Spleen (tissue), 11 donors: ENCODE results near the gene BRAF. TPM values are rescaled to one million over a fixed set of nuclear protein-coding genes. Genes with fewer than 3 reads are reported as not detected.

Experiments used
- DNase-seq: peaks from one replicate; pipeline ENCODE4 v3.0.0-alpha.2; 2020
- H3K27ac ChIP-seq, 8 donors: fragments of 200-600 bp; sonication (generic) in 7 of 8; 1 replicate in 4 of 8; 2 replicates in 4 of 8; pipeline versions ENCODE4 v1.5.0 to v1.8.0; 2016 to 2021; ENCODE audit warnings: inconsistent platforms in 4 of 8, mild to moderate bottlenecking in 4 of 8, moderate library complexity in 1 of 8
- H3K27me3 ChIP-seq, 7 donors: fragments of 200-600 bp; sonication (generic) in 6 of 7; replicated peaks in 1 of 7; 1 replicate in 4 of 7; 2 replicates in 3 of 7; pipeline versions ENCODE4 v1.5.0 to v1.8.0; 2016 to 2021; ENCODE audit warnings: inconsistent platforms in 3 of 7, mild to moderate bottlenecking in 1 of 7
- H3K36me3 ChIP-seq, 6 donors: fragments of 200-600 bp; sonication (generic) in 5 of 6; 1 replicate in 4 of 6; 2 replicates in 2 of 6; pipeline versions ENCODE4 v1.5.0 to v1.8.0; 2016 to 2021; ENCODE audit warnings: inconsistent platforms in 2 of 6
- H3K4me1 ChIP-seq, 6 donors: fragments of 200-600 bp; sonication (generic) in 5 of 6; 1 replicate in 3 of 6; 2 replicates in 3 of 6; pipeline versions ENCODE4 v1.5.0 to v1.8.0; 2016 to 2021; ENCODE audit warnings: inconsistent platforms in 3 of 6
- H3K4me3 ChIP-seq, 8 donors: fragments of 200-600 bp; sonication (generic) in 7 of 8; 1 replicate in 4 of 8; 2 replicates in 4 of 8; pipeline versions ENCODE4 v1.5.0 to v1.8.0; 2016 to 2021; ENCODE audit warnings: inconsistent platforms in 4 of 8, mild to moderate bottlenecking in 4 of 8, moderate library complexity in 2 of 8
- H3K9me3 ChIP-seq, 8 donors: fragments of 200-600 bp; sonication (generic) in 7 of 8; 1 replicate in 4 of 8; 2 replicates in 4 of 8; pipeline versions ENCODE4 v1.5.0 to v1.8.0; 2016 to 2021; ENCODE audit warnings: inconsistent platforms in 4 of 8
- POLR2A ChIP-seq, 3 donors: fragments of 450-650 bp; IDR thresholded peaks; one replicate each; pipeline ENCODE4 v1.5.1; 2017; ENCODE audit warnings: antibody characterized with exemption in 3 of 3, mild to moderate bottlenecking in 1 of 3
- POLR2AphosphoS5 ChIP-seq, 3 donors: sonication (generic); formaldehyde crosslinking; IDR thresholded peaks; one replicate each; pipeline ENCODE4 v1.5.1; 2017; ENCODE audit warnings: antibody characterized with exemption in 3 of 3
- WGBS, 5 donors: extraction: QIAGEN DNeasy Blood & Tissue Kit in 3 of 5; methylation state at CpG; one replicate each; pipeline versions ENCODE4 v1.1.5 to v1.1.7; 2013 to 2018; 5-methylcytosine and 5-hydroxymethylcytosine counted together
- intact Hi-C: fragments of 100-400 bp; cut with DNase I; formaldehyde crosslinking; loops from one replicate; pipeline ENCODE4 v1.15.0; 2023; ENCODE audit warnings: low total_unique reads
- polyA plus RNA-seq, 3 donors: library from polyadenylated mRNA; stranded (reverse); fragments of 200-250 nt; gene quantifications; one replicate each; pipeline ENCODE4 v1.2.1, GENCODE V29; 2013
- total RNA-seq, 7 donors: library from RNA; depleted of rRNA in 3 of 7; stranded (reverse); fragments of >200 nt in 3 of 7; fragmentation: NEBNext Ultra II Directional in 4 of 7; extraction: Animal tissue kit (Norgen Biotek cat#: 25700) in 4 of 7; gene quantifications; one replicate each; pipeline versions ENCODE4 v1.1.0 to v1.2.1, GENCODE V29; 2016 to 2021
- TF ChIP-seq, protein P1 (sequence below), 11 experiments: fragments of 200-600 bp in 7 of 11; fragments of 450-650 bp in 4 of 11; sonication (generic) in 4 of 11; IDR thresholded peaks in 8 of 11; conservative IDR thresholded peaks in 3 of 11; 1 replicate in 7 of 11; 2 replicates in 4 of 11; pipeline versions ENCODE4 v1.4.0 to v1.8.0; 2016 to 2021; ENCODE audit warnings: antibody characterized with exemption in 11 of 11, inconsistent platforms in 4 of 11, mild to moderate bottlenecking in 1 of 11
- donor health status: healthy with polysubstance abuse.
- donor health status: DM: no; HTN: no; CAD: no; lungs with moderate emphysema.
- donor health status: DM: no; HTN: no; CAD: no.
- donor health status: Bipolar disorder and iron deficiency.
- donor health status: healthy.
- donor health status: DM: no; HTN: no; CAD: no.
- donor health status: DM: yes; HTN: yes; CAD: no.

Gene BRAF
- total and polyA plus RNA-seq, 10 donors, result 4.3 to 82.7 (median 49.3) TPM

DNA sequence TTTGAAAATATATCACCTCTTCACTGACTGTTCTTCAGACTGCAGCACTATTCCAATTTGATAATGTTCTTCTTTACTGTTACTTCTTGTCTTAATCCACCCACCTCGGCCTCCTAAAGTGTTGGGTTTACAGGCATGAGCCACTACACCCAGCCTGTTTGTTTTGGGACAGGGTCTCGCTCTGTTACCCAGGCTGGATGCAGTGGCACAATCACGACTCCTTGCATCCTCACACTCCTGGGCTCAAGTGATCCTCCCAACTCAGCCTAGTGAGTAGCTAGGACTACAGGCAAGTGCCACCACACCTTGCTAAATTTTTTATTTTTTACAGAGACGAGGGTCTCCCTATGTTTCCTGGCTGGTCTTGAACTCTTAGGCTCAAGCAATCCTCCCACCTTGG, 150.4 kb downstream of the BRAF start:
- peaks cover 0 to 100% (median 53%) of the 10 kb centered on the region in 6 donors for H3K36me3 ChIP-seq
- no peaks in the 10 kb centered on the region for H3K27me3 ChIP-seq
- no peaks in the 10 kb centered on the region for H3K9me3 ChIP-seq
- DNase-seq, result no peak
- H3K4me1 ChIP-seq, result no peaks in the 10 kb centered on the region
- H3K27ac ChIP-seq, result no peak overlapping the region
- TF ChIP-seq, protein P1, sequence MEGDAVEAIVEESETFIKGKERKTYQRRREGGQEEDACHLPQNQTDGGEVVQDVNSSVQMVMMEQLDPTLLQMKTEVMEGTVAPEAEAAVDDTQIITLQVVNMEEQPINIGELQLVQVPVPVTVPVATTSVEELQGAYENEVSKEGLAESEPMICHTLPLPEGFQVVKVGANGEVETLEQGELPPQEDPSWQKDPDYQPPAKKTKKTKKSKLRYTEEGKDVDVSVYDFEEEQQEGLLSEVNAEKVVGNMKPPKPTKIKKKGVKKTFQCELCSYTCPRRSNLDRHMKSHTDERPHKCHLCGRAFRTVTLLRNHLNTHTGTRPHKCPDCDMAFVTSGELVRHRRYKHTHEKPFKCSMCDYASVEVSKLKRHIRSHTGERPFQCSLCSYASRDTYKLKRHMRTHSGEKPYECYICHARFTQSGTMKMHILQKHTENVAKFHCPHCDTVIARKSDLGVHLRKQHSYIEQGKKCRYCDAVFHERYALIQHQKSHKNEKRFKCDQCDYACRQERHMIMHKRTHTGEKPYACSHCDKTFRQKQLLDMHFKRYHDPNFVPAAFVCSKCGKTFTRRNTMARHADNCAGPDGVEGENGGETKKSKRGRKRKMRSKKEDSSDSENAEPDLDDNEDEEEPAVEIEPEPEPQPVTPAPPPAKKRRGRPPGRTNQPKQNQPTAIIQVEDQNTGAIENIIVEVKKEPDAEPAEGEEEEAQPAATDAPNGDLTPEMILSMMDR (IDR thresholded peaks at IDR 0.05 in 8 of 11, conservative IDR thresholded peaks at IDR 0.05 in 3 of 11), result no peak
- no peak for TF ChIP-seq POLR2AphosphoS5 (IDR thresholded peaks at IDR 0.05)
- TF ChIP-seq POLR2A (IDR thresholded peaks at IDR 0.05), result no peak
- intact Hi-C loops, result loop anchor here (5.0 kb wide), 1 partner anchor 52 kb away; no protein-coding TSS in a partner anchor
- no peak overlapping the region for H3K4me3 ChIP-seq
- 91 to 99% (median 96%) methylated on average over 4 of the region's 4 CpGs for WGBS, 5 donors

DNA sequence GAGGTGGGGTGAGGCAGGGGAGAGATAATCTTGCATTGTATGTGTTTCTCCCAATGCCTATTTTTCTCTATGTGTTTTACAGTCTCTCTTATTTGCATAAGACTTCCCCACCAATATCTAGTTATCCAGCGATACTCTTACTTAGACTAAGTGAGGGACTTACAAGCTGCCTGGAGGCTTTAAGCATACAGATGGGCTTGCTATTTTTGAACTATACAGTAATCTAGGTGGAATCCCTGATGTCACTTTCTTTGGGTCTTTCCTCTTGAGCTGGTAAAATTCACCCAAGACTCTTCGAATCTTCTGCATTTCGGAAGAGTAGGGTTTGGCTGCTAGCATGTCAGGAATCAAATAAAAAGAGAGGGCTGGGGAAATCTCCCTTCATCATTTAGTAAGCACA, 151.6 kb downstream of the BRAF start:
- 93 to 97% (median 95%) methylated on average over 3 of the region's 3 CpGs for WGBS, 5 donors
- Histone ChIP-seq H3K27ac (no peak overlapping the region), H3K4me3 (no peak overlapping the region), H3K9me3 (peaks cover 0 to 8% (median 0%) of the 10 kb centered on the region in 8 donors), H3K27me3 (no peaks in the 10 kb centered on the region), H3K4me1 (no peaks in the 10 kb centered on the region), H3K36me3 (peaks cover 0 to 100% (median 58%) of the 10 kb centered on the region in 6 donors)
- DNase-seq, result no peak
- intact Hi-C loops, result loop anchor here (5.0 kb wide), 1 partner anchor 51 kb away; no protein-coding TSS in a partner anchor
- no peak for TF ChIP-seq POLR2AphosphoS5 (IDR thresholded peaks at IDR 0.05)
- TF ChIP-seq POLR2A (IDR thresholded peaks at IDR 0.05), result no peak
- TF ChIP-seq, protein P1 (IDR thresholded peaks at IDR 0.05 in 8 of 11, conservative IDR thresholded peaks at IDR 0.05 in 3 of 11), result no peak

DNA sequence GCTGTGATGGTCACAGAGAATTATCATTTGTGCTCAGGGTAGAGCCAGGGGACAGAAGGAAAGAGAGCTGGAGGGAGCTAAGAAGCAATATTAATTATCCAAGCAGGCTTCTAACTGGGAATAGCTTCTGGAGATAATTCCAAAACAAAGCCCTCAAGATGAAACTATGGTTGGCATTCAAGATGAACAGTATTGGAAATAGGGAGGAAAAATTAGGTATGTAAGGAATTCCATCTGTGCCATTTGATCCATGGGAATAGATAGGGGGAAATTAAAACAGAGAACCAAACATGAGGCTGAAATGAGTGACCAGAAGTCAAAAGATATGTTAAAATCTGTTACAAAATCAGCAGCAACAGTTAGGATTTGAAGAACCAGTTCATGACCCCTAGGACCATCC, 152.9 kb downstream of the BRAF start:
- H3K36me3 ChIP-seq, result peaks cover 0 to 100% (median 54%) of the 10 kb centered on the region in 6 donors
- no peak for DNase-seq

DNA sequence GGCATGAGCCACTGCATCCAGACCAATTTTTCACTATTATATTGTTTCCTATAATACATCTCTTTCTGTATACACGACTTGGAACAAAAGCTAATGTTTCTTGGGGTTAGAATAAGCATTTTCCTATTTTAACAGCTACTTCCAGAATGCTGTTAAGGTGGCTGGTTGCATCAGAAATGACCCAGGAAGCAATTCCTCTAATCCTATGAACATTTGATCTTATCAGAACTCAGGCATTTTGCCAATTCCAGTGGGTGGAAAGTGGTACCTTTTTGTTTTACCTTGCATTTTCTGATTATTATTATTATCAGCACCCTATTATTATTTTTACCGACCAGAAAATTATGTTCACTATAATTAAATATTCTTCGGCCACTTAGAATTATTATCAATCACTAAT, 154.9 kb downstream of the BRAF start:
- Histone ChIP-seq H3K27me3 (no peaks in the 10 kb centered on the region), H3K36me3 (peaks cover 0 to 88% (median 42%) of the 10 kb centered on the region in 6 donors), H3K4me1 (no peaks in the 10 kb centered on the region), H3K4me3 (no peak overlapping the region), H3K9me3 (peaks cover 0 to 15% (median 0%) of the 10 kb centered on the region in 8 donors), H3K27ac (no peak overlapping the region)
- DNase-seq, result no peak
- TF ChIP-seq, protein P1 (IDR thresholded peaks at IDR 0.05 in 8 of 11, conservative IDR thresholded peaks at IDR 0.05 in 3 of 11), result no peak
- no peak for TF ChIP-seq POLR2AphosphoS5 (IDR thresholded peaks at IDR 0.05)
- whole genome bisulfite sequencing, 5 donors, result 93 to 98% (median 97%) methylated on average over 3 of the region's 3 CpGs
- intact Hi-C loops, result loop anchor here (5.0 kb wide), 1 partner anchor 48 kb away; no protein-coding TSS in a partner anchor

More for the DNA sequence above, 152.9 kb downstream of the BRAF start:
- no peak overlapping the region for H3K27ac ChIP-seq
- intact Hi-C loops, result loop anchor here (5.0 kb wide), 1 partner anchor 50 kb away; no protein-coding TSS in a partner anchor
- no peaks in the 10 kb centered on the region for H3K27me3 ChIP-seq
- no peaks in the 10 kb centered on the region for H3K4me1 ChIP-seq
- peaks cover 0 to 8% (median 0%) of the 10 kb centered on the region in 8 donors for H3K9me3 ChIP-seq
- TF ChIP-seq, protein P1 (IDR thresholded peaks at IDR 0.05 in 8 of 11, conservative IDR thresholded peaks at IDR 0.05 in 3 of 11), result no peak
- no peak for TF ChIP-seq POLR2AphosphoS5 (IDR thresholded peaks at IDR 0.05)
- TF ChIP-seq POLR2A (IDR thresholded peaks at IDR 0.05), result no peak
- no peak overlapping the region for H3K4me3 ChIP-seq
